GM18861 (cell line): ENCODE data around the gene CUL1.

Experiments
- ATAC-seq: cut with Tn5 transposase; IDR thresholded peaks from one replicate; pipeline ENCODE4 v1.9.1; 2021; ENCODE audit not compliant: unreplicated experiment

The CUL1 gene

DNA sequence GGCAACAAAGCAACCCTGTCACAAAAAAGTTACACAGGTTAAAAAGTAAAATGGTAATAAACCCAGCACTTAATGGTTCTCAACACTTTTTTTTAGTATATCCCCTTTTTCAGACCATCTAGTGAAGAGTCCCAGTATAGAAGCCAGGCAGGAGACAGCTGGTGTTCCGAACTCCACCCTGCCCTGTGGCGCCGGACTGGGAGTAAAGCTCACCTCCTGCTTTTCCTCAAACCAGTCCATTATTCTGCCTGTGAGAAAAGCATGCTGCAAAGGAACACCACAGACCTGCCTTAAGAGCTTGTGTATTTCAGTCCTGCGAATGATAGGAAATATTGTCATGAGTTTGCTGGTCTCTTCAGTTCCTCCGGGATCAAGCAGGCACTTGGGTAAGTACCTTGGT is 104.4 kb downstream of the CUL1 start:
- no peak for ATAC-seq

DNA sequence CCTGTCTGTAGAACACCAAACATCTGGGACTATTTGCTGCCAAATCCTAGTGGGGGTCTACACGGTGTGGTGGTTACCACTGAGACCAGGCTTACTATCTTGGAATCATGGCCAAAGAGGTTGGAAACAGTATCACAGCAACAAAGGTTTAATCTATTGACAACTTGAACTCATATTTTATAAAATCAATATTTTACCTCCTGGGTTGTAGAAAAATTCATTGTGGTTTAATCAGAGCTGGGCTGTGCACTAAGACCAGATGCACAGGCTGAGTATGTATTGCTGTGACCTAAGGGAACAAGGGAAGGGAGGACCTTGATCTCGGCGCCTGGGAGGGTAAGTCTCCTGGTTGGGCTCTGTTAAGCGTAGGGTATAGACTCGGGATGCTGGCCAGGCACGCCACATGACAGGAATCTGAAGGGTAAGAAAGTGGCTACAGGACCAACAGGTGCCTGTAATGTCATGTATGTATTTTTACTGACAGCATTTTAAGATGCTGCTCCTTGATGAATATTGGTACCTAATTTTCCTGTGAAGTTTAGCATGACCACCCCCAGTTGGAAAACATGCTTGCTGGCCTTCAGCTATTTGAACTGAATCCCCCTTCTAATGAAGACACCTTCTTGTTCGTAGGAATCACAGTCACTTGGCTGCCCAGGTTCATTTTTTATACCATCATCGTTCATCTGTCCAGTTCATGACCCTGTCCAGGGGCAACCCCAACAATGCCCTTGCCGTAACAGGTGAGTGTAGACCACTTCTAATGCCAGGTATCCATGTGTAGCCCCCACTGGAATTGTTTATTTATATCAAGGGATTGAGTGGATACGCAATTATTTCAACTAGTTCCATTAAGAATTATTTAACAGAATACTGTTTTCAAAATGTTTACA is 105.9 kb downstream of the CUL1 start:
- no peak for ATAC-seq

DNA sequence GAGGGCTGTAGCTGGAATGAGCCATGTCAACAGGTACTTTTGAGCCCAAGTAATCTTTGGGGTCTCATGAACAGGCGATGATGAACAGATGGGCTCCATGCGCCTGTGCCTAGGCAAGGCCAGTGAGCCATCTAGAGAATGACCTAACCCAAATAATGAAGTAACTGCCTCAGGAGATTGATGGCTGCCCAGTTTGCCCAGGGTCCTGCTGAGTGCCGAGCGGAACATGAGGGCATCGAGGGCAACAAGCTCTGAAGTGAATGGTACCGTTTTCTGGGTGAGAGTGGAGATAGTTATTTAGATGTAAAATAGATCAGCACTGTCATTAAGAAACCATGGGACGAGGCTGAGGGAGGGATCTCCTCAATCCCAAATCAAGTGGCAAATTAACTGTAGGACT is 107.5 kb downstream of the CUL1 start:
- ATAC-seq = no peak

DNA sequence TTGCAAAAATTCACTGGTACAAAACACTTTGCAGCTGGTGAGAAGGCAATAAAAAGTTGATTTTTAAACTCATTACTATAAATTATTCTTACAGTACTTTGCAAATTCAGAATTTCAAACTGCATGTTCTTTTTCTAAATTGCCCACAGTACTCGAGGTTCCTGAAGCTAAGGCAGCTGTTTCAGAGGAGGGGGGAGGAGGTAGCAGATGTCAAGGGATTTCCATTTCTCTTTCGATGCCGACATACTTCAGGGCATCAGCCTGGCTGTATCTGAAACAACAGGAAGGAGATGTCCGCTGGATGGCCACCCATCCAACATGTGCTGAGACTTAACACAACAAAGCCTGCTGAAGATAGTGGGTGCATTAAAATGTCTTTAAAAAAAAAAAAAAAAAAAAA is 108.7 kb downstream of the CUL1 start:
- ATAC-seq = no peak

DNA sequence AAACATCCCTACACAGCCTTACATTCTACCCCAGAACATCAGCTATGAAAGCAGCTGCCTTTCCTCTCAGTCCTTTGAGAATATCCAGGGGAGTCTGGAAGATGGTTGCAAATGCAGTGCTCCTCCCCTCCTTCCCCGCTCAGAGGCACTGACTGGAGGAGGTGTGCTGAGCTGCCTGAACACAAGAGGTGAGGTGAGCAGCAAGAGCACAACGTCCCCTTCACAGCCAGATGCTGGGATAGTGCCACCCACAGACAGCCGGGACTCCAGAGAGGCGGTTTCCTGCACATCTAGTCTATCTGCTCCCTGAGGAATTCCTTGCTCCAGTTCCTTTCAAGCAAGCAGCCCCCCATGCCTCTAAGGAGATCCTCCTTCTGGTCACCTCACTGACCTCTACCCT is 111.2 kb downstream of the CUL1 start:
- ATAC-seq = no peak

DNA sequence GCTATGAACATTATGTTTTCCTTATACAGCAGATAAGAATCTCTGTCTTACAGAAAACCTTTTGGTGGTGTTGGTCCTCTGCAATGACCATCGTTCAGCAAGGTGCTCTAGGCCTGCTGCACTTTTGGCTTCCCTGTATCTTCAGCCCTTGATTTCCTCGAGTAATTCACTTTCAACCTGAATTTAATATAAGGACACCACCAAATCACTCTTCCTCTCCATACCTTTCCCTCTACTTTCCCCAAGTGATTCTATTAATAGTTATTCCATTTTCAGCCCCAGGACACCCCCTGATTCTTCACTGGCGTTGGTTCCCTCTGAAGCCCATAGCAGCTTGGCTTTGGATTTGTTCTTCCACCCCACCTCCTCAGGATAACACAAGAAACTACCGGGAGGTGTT is 113.2 kb downstream of the CUL1 start:
- no peak for ATAC-seq

DNA sequence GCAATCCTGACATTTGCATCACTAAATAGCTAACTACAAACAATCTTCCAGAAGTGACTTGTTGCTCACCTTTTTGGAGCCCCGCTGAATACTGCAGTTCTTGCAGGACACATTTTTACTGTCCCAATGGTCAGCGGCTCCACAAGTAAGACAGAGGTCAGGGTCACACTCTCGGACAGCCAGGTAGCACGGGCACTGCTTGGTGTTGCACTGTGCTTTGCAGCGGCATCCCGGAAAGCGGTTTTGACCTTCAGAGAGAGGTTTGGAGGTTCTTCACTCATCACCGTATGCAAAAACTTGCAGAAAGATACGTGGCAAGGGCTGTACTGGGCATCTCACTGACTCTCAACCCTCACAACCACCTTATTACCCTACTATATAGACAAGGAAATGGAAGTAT is 115.2 kb downstream of the CUL1 start:
- ATAC-seq = no peak

DNA sequence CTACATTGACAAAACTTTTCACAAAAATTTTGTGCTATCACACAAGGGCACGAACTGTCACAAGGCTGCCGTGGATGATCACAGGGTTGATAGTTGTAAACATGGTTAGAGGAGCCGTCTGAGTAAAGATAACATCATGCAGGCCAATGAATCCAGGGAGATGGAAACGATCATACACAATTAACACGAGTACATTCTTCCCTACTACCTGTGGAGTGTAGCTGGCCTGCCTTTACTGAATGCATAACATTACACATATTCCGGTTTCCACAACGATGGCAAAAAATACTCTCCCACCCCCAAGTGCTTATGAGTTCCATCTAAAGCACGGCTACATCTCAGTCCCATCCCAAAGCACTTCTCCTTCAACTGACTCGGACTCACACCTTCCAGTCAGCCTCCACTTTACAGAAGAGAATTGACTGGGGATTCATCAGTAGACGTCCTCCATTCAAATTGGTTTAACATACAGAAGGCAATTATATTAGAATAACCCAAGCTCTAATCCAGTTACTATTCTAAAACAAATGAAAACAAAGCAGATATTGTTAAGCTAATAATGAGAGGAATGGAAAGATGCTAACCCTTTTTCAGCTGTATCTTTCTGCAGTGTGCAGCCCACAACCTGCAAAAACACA is 116.3 kb downstream of the CUL1 start:
- ATAC-seq = no peak

DNA sequence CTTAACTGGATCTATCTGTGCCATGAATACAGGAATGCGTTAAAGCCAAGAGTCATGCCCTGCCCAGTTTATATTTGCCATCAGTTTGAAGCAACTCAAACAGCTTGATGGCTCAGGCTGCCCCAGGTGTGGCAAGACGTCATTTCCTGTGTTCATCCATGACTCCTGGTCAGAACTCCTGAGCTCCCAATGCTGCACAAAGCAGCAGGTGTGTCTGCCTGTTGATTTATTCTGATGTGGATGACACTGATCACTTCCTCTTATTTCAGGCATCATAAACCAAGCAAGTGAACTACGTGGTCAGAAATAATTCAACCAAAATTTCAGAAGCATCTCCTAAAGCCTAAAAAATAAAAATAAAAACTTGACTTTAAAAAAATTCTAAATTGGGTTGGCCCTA is 116.9 kb downstream of the CUL1 start:
- ATAC-seq = no peak

DNA sequence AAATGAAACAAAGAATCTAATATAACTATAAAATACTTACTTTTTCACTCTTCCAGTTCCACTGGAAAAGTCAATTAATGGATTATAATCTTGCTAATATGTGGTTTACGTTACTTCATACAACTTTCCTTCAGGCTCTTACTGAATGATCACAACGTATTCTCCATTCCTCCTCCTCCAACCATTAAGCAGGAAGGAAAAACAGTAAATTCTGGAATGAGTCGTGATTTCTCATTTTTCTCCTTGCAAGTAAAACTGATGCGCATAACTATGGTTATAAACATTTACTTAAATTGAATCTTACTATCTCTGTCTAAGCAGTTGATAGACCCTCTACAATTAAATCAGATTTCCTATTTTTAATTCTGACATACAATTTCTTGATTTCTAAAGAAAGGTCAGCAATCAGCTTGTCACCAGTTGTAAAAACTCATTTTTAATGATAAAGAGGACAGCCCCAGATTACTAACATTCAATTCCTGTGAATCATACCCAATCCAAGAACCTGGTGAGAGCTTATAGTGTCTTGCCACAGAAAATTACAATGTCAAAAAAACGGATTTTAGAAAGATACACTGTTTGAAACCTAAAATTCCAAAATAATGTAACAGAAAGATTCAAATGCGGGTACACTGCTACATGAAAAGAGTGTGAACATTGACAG is 121.1 kb downstream of the CUL1 start:
- ATAC-seq = no peak

DNA sequence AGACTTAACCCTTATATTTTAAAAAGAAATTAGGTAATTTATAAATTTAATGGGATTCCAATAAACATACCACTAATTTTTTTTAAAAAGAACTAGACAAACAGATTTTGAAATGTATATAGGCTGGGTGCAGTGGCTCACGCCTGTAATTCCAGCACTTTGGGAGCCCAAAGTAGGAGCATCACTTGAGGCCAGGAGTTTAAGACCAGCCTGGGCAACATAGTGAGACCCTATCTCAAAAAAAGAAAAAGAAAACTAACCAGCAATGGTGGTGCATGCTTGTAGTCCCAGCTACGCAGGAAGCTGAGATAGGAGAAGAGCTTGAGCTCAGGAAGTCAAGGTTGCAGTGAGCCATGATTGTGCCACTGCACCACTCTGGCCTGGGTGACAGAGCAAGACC is 122.7 kb downstream of the CUL1 start:
- no peak for ATAC-seq

DNA sequence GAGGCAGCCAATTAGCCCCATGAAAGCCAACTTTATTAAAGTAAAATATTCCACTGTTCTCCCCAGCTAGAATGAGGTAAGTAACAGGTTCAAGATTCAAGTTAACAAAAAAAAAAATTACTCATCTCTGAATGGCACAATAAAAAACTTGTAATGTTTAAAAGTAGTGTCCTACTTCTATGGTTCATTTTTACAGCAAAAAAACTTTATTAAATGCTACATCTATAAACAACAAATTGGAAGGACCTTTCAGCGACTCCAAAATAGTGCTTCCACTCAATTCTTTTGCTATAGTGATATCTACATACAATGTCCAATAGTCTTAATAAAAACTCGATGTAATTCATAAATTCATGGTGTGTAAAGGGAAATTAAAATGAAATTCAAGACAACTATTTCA is 126.2 kb downstream of the CUL1 start:
- no peak for ATAC-seq

DNA sequence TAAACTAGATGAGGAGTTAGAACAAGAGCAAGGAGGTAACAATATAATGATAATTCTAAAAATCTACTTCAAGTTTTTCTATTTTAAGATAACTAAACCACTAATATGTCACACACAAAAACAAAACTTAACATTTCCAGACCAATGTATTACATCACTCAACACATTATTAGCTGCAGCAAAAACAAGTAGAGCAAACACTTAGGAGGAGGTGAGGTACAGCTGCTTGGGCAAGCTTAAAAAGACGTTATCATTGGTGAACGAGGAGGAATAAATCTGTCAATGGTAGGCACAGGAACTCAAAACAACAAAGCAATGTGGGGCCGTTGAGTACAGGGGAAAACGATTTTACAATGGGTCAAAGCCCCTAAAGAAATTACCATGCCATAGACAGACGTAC is 126.6 kb downstream of the CUL1 start:
- ATAC-seq = no peak

DNA sequence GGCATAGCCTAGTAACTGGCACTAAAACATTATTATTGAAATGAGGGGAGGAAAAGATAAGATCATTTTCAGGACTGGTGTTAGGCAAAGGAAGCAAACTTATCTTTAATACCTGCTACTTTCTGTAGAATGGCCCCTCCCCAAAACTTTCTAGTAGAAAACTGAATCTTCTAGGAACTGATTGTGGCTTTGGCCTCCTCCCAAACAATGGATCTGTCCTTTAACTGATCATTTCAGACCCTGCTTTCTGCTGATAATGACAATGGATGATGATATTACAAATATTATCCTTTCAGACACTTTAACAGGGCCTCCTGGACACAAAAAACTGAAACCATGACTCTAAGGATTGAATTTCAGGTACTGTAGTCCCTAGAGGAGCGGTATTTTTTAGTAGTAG is 130.3 kb downstream of the CUL1 start:
- ATAC-seq = no peak

DNA sequence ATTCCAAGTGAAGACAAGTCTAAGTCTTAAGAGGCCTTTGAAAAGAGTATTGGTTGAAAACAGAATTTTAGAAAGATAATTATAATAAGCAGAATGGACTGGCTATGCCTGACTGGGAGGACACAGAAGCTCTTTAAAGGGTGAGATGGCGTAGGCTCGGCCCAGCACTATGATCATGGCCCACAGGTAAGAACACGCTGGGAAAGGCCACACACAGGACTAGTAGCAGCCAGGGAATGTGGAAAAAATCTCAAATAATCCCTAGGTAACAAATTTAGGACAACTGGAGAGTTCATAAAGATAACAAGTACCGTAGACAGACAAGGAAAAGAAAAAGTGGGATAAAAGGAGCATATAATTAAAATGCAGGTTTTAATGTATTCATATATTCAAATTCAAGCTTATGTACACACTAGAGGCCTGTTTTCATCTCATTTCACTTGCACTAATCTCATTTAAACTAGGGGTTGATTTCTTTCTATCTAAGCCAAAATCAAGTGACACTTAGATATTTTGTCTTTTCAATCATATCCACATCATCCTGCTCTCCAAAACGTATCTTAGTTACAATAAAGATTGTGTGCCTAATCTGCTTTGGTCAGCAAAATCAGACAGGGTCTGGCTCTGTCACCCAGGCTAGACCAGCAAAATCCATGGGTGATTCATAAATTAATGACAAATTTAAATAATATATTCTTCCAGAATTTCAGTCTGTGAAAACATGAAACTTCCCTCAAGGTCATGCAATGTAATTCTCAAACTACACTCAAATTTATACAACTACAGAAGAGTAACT is 132.4 kb downstream of the CUL1 start:
- no peak for ATAC-seq

DNA sequence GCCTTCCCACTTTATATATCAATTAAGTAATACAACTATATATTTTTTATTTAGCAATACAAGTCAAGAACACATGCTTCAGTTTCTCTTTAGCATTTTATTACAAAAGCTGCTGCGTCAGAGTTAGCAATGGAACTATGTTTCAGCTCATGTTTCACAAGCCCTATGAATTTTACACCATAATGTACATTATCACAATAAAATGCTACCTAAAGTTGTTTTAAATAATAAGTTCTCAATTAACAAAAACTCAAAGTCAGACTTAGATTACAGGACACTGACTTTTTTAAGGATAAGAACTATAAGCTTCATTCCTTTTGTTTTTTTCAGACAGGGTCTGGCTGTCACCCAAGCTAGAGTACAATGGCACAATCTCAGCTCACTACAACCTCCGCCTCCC is 133.1 kb downstream of the CUL1 start:
- ATAC-seq = no peak

DNA sequence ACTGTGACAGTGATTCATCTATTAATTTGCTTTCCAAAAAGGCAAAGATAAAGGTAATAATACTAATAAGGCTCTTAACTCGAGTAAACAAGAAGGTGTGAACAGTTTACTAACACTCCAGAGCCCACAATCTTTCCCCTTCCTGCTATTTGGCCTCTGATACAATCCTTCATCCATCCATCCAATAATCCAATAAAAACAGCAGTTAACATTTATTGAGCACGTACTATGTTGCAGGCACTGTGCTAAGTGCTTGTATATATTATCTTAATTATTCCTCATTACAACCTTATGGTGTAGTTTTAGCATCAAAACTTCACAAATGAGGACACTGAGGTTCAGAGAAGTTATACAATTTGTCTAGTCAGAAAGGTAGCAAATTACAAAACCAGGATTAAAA is 135.9 kb downstream of the CUL1 start:
- ATAC-seq = no peak

DNA sequence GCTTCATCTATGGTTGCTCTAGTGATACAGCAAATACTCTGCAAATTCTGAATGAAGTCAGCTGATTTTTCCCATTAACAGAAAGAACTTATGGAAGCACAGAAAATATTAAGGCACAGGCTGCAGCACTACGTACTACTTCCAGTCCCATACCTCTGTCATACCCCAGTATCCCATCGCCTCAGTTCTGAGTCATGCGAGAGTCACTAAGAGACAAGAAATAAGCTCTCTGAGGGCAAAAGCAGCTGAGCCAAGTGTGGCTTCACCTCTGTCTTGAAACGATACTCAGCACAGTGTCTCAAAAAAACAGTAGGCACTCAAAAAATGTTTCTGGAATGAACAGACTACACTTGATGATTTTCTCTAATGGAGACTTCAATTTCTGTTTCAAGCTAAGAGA is 137.2 kb downstream of the CUL1 start:
- no peak for ATAC-seq

DNA sequence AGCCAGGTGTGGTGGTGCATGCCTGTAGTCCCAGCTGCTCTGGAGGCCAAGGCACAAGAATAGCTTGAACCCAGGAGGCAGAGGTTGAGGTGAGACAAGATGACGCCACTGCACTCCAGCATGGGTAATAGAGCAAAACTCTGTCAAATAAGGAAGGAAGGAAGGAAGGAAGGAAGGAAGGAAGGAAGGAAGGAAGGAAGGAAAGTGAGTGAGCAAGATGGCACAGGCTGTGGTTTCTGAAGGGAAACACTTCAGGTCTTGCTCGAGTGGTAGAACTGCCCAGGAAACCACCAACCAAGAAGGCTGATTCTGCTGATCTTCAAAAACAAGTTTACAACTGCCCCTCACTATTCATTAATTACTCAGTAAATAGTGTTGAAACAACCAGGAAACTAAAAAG is 140.2 kb downstream of the CUL1 start:
- no peak for ATAC-seq

DNA sequence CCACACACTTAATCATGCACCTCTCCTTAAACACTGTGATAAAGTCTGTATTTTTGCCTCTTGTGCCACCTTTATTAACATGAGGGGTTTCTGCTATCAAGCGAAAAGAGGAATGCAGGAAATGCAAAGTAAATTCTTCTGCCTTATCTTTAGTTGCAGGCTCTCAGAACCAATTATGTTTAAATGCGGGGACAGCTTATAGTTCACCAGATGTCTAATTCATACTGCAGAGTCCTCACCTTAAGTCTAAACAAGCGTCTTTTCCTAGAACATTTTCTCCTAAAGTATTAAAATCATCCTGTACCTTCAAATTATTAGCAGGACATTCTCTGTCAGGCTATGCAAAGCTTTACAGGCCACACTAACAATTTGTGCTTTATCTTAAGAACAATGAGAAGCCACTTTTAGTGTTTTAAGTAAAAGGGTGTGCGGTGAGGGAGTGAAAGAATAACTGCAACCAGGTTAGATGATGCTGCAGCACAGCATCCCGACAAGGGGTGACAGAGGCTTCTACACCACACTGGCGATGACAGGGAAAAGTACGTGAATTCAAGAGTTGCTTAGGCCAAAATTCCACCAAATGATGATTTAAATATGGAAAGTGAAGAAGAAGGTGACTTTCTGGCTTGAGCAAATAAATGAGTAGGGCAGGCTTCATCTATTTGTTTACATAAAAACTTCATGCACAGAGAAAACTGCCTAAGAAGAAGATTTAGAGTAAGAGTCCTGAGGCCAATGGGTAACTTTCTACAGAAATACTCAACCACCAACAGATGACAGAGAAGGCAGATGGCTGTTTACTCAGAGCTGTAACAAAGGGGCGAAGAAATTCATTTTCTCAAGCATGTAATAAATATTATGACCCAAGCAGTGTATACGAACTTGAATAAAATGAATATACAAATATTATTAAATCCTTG is 149.4 kb downstream of the CUL1 start:
- ATAC-seq = no peak
